Thoracic aorta (tissue), 2 donors: ENCODE measurements around the gene ORM1. TPM values are rescaled to one million over a fixed set of nuclear protein-coding genes. Genes with fewer than 3 reads are reported as not detected.

ENCODE experiments used
- ATAC-seq: fragments of 150-250 bp; one replicate; pipeline ENCODE4 v1.8.0; 2017; ENCODE audit warnings: low read depth; ENCODE audit not compliant: insufficient number of reproducible peaks, low FRiP score
- DNase-seq: peaks from one replicate; pipeline ENCODE4 v3.0.0-alpha.2; 2020; ENCODE audit warnings: low spot score
- H3K27ac ChIP-seq, 2 donors: fragments of 200-600 bp; sonication (generic); 1 replicate in 1 of 2; 2 replicates in 1 of 2; pipeline ENCODE4 v1.5.1; 2016; ENCODE audit warnings: mild to moderate bottlenecking in 2 of 2, moderate library complexity in 2 of 2
- H3K27me3 ChIP-seq: fragments of 200-600 bp; sonication (generic); replicated peaks from 2 replicates; pipeline ENCODE4 v1.6.0; 2016; ENCODE audit warnings: mild to moderate bottlenecking; ENCODE audit not compliant: insufficient read depth
- H3K36me3 ChIP-seq: fragments of 200-600 bp; sonication (generic); one replicate; pipeline ENCODE4 v1.5.1; 2016
- H3K4me1 ChIP-seq, 2 donors: fragments of 200-600 bp; sonication (generic); 1 replicate in 1 of 2; 2 replicates in 1 of 2; pipeline versions ENCODE4 v1.5.1 to v1.6.0; 2016; ENCODE audit warnings: low read depth in 2 of 2, mild to moderate bottlenecking in 1 of 2; ENCODE audit not compliant: control insufficient read depth in 1 of 2
- H3K4me3 ChIP-seq: fragments of 200-600 bp; sonication (generic); 2 replicates; pipeline ENCODE4 v1.5.1; 2016; ENCODE audit warnings: mild to moderate bottlenecking
- H3K9me3 ChIP-seq: fragments of 200-600 bp; sonication (generic); 2 replicates; pipeline ENCODE4 v1.5.1; 2016
- CTCF ChIP-seq: fragments of 200-600 bp; sonication (generic); IDR thresholded peaks from one replicate; pipeline ENCODE4 v1.5.1; 2019; ENCODE audit warnings: antibody characterized with exemption
- total RNA-seq, 2 donors: library from RNA; depleted of rRNA; stranded (reverse); fragments of >200 nt; gene quantifications; one replicate each; pipeline versions ENCODE4 v1.1.0 to v1.2.3, GENCODE V29; 2016

ORM1 gene
- total RNA-seq, 2 donors from 2014 or later = not detected

GRCh38 chr9:114278356-114278755 is 44.5 kb upstream of the ORM1 start:
- no peak for DNase-seq
- Histone ChIP-seq H3K4me1 (peaks cover 4 to 13% of the 10 kb centered on the region in 2 donors), H3K9me3 (no peaks in the 10 kb centered on the region), H3K27me3 (no peaks in the 10 kb centered on the region), H3K27ac (no peak overlapping the region), H3K36me3 (no peaks in the 10 kb centered on the region), H3K4me3 (no peak overlapping the region)
- no peak for TF ChIP-seq CTCF
- no peak for ATAC-seq

- Histone ChIP-seq H3K36me3 (no peaks in the 10 kb centered on the region), H3K9me3 (no peaks in the 10 kb centered on the region), H3K4me1 (peaks cover 4 to 13% of the 10 kb centered on the region in 2 donors), H3K4me3 (no peak overlapping the region), H3K27me3 (no peaks in the 10 kb centered on the region), H3K27ac (peak overlapping the region; percentile 9 to 42)
- DNase-seq (peak; percentile 69), ATAC-seq (peak; percentile 75)
- TF ChIP-seq CTCF = no peak
Measured at GRCh38 chr9:114278881-114279570, 43.9 kb upstream of the ORM1 start.

GRCh38 chr9:114279693-114280092 is 43.2 kb upstream of the ORM1 start:
- H3K4me1 ChIP-seq = peaks cover 4 to 13% of the 10 kb centered on the region in 2 donors
- H3K4me3 ChIP-seq = no peak overlapping the region
- peaks cover 4% of the 10 kb centered on the region for H3K36me3 ChIP-seq
- DNase-seq = no peak
- H3K27me3 ChIP-seq = no peaks in the 10 kb centered on the region
- peak overlapping the region in 1 of 2 donors; percentile 42 for H3K27ac ChIP-seq
- H3K9me3 ChIP-seq = no peaks in the 10 kb centered on the region
- no peak for ATAC-seq
- TF ChIP-seq CTCF = no peak

GRCh38 chr9:114280636-114281472 is 42.0 kb upstream of the ORM1 start:
- Histone ChIP-seq H3K4me1 (peaks cover 10 to 22% of the 10 kb centered on the region in 2 donors), H3K4me3 (no peak overlapping the region), H3K27me3 (no peaks in the 10 kb centered on the region), H3K27ac (no peak overlapping the region), H3K36me3 (peaks cover 5% of the 10 kb centered on the region), H3K9me3 (no peaks in the 10 kb centered on the region)
- no peak for DNase-seq
- no peak for ATAC-seq
- no peak for TF ChIP-seq CTCF

- Histone ChIP-seq H3K36me3 (peaks cover 5% of the 10 kb centered on the region), H3K27me3 (no peaks in the 10 kb centered on the region), H3K27ac (no peak overlapping the region), H3K4me3 (no peak overlapping the region), H3K4me1 (peaks cover 10 to 25% of the 10 kb centered on the region in 2 donors), H3K9me3 (no peaks in the 10 kb centered on the region)
- TF ChIP-seq CTCF = no peak
- ATAC-seq (no peak), DNase-seq (no peak)
Measured at GRCh38 chr9:114281473-114282103, 41.3 kb upstream of the ORM1 start.
